Activated CD4-positive, alpha-beta T cell treated with anti-CD3 and anti-CD28 coated beads, Interleukin-2, amount 50 U/mL, for 48 hours (primary cell): ENCODE data around the gene CEP295NL.
"Not testable (repeated sequence)": the region's sequence is repeated elsewhere in the genome, so short reads cannot be mapped to it uniquely, and the experiment has no call there.

ENCODE experiments used
- DNase-seq, 2 experiments: peaks; one replicate each; pipeline ENCODE4 v3.0.0-alpha.2; 2020

CEP295NL gene

DNA sequence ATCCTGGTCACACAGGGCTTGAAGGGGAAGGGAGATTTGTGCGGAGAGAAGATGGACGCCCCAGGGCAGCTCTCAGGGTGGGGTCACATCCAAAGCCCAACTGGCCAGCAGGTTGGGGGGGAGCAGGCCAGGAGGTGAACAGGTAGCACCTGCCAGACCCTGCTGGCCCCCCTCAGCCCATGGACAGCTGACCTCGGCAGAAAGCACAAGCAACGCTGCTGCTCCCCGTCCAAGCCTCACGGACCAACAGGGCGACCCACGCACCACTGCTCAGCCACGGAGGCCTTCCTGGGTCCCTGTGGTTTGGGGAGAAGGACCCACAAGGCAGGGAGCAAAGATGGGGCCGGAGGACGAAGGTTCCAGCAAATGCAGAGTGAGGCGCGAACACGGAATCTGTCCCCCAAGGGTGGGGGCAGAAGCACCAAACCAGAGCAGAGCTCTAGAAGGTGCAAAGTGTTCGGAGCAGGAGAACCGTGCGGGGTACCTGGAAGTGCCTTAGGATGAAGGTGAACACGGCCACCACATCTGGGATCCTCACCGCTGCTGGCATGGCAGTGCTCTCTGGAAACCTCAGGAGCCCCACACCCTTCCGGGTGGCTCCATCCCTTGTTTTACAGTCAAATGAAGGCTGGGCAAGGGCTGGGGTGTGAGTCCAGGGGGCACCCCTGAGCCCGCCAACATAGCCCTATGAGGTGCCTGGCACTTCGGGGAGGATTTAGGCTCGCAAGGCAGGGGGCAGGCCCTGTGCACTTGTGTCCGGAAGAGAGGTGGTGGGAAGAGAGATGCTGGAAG lies 17.9 kb downstream of the CEP295NL start:
- no peak for DNase-seq

DNA sequence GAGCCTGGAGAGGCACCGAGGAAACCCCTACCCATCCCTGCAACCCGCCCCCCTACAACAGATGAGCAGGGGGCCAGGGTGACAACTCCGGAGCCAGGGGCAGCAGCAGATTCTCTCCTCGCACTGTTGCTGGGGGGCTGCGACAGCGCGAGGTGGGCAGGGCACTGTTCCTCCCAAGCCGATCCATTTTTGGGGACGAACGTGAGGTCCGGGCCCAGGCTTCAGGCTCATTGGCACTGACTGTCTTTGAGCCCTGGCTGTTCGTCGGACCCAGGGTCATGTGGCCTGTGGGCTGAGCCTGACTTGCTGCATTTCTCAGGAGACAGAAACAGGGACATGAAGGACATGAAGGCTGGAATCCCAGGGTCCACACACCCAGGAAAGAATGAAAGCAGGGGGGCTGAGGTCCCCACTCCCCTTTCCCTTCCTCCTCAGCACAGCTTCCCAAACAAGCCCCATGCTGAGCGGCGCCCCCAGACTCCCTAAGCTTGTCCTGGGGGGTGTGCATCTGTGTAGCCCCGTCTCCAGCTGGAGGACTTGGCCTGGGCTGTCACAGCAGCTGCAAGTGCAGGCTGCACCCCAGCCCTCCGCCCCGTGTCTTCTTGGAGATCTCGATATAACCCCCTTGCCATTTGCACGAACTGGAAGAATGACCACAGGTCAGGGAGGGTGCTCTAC lies 18.7 kb downstream of the CEP295NL start:
- no peak for DNase-seq

DNA sequence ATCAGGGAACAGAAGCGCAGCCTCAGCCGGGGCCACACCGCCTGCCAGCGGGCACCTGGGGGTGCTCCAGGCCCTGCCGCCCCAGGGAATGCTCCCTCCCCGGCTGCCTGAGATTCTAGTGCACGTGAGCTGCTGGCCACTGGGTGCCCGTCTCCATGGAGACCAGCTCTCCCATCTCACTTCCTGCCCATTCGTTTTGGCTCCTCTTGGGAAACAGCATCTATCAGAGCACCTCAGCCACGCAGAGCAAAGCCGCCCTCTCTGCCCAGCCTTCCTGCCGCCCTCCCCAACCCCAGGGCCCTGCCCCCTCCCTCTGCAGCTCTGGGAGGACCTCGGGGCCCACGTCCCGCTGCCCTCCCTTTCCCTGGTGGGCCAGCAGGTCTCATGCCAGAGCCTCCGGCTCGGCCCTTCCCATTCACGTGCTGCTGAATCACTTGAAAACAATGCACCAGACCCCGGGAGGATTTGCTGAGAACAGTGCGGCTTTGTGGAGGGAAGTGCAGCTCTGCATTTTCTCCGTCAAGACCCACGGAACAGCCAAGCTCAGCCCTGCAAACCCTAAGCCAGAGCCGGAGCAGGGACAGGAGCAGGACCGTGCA lies 19.4 kb downstream of the CEP295NL start:
- no peak for DNase-seq

DNA sequence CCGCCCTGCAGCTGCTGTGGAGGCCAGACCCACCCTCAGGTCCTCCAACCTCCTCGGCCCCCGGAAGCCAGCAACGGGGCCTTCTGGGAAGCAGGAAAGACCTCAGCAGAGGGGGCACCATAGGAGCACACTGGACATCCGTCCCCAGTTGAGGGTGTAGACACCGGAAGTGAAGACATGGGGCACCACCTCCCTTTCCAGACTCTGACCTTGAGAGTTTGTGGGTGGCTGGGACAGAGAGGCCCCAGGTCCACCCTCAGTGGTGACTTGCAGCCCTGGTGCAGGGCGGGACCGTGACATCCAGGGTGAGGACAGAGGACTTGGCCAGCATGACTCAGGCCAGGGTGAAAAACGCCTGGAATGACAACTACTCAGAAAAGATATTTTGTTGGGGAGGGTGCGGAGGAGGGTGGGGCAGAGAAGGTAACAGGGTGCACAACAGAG lies 19.9 kb downstream of the CEP295NL start:
- no peak for DNase-seq

DNA sequence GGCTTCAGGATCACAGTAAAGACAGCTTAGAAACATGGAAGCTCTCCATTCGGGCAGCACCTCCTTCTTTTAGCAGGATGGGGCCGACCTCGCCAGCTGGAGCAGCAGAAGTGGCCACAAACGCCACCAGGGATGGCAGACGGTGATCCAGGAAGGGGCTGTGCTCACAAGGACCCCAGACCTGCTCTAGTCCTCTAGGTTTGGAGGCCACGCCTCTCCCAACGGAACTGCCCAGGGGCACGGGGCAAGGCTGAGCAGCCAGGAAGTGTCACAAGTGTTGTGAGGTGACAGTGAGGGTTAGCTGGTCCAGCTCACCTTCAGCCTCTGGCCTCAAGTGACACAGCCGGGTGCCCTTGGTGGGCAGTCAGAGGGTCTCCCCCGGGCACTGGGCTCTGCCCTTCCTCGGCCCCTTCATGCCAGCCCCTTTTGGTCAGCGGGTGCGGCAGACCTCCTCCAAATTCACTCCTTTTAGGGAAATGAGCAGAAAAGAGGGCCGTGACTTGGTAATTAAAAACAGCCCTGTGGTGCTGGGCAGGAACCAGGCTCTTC lies 20.4 kb downstream of the CEP295NL start:
- DNase-seq: no peak

DNA sequence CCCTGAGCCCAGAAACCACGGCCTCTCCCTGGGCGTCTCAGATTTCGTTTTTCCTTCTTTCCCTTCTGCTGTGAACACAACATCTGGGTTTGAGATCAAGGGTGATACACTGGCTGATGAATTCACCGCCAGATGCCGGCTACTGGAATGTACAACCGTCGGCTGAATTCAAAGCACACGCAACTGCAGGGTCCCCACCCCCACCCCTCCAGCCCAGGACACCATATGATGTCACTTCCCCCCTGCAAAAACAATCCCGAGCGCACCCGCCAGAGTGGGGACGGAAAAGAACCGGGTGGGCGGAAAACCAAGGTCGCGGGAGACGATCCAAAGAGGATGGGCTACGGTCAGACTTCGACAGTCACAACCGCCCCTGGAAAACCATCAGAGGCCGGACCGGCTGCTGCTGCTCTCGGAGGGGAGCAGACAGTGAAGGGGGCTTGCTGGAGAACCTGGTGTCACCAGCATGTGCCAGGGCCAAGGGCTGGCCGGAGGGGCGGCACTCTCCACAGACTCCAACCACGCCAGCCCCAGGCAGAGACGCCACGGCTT lies 23.3 kb downstream of the CEP295NL start:
- peak; percentile 25 to 29 for DNase-seq

DNA sequence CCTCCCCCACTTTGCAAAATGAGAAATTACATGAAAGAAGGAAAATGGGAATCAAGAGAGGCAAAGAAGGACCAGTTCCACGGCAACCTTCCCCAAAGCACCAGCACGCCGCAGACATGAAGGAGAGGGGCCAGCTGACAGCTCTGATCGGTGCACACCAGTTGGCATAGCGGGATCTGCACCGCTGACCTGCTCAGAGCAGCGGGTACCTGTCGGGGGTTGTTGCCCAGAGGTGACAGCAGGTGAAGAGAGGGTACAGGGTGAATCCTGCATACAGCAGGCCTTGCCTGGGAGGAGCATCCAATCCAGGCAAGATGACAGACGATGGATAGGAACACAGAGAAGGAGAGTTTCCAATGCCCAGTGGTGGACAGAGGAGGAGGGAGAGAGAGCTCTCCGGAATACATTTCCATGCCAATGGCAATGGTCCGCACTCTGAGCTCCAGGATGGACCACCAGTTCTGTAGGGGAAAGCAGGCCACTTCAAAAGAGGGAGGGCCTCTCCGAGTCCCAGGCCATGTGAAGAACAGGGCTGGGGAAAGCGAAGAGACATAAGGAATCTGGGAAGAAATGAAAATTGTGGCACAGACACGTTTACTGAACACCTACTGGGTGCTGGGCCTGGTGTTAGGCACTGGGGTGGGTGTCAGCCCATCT lies 24.0 kb downstream of the CEP295NL start:
- DNase-seq: no peak

DNA sequence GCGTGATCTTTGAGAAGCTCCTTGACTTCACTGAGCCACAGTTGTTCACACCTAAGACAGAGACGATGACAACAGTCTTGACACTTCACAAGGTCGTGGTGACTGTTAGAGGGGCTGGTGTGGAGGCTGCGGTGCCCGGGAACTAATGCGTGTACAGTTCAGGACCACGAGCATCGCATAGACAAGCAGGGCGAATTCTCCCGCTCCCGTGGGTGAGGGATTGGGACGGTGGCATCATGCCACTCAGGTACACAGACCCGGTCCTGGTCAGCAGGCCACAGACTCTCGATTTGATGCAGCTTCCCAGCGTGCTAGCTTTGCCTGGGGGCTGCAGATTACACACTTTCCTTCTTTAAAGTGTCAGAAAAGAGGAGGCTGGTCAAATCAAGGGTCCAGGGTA lies 24.7 kb downstream of the CEP295NL start:
- no peak for DNase-seq

DNA sequence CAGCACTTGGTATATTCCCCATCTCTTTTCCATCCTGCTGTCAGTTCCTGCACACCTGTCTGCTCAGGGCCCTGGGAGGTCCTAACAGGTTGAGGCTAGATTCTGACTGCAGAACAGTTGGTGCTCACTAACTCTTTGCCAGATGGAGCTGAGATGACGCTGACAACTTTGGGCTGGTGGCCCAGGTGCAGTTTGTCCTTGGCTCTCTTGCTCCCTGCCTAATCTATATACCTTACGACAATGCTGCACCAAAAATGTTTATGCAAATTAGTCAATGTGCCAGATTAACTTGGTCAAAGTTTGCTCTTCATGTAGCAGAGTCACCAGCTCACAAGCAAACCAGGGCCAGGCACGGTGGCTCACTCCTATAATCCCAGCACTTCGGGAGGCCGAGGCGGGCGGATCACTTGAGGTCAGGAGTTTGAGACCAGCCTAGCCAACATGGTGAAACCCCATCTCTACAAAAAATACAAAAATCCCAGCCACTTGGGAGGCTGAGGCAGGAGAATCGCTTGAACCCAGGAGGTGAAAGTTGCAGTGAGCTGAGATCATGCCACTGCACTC lies 26.0 kb downstream of the CEP295NL start:
- DNase-seq: not testable (repeated sequence)

DNA sequence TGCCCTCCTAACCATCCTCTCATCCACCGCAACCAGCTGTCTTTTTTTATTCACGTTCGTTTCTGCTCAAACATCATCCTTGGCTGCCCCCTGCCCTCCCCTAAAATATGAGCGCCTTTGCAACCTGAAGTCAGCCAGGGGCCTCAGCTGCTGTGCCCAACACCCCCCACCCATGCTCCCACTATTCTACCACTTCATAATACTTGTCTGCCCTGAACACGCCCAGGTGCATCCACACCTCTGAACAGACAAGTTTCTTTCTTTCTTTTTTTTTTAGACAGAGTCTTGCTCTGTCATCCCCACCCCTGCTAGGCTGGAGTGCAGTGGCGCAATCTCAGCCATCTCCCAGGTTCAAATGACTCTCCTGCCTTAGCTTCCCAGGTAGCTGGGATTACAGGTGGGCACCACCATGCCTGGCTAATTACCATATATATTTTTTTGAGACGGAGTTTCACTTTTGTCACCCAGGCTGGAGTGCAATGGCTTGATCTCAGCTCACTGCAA lies 26.9 kb downstream of the CEP295NL start:
- no peak for DNase-seq

DNA sequence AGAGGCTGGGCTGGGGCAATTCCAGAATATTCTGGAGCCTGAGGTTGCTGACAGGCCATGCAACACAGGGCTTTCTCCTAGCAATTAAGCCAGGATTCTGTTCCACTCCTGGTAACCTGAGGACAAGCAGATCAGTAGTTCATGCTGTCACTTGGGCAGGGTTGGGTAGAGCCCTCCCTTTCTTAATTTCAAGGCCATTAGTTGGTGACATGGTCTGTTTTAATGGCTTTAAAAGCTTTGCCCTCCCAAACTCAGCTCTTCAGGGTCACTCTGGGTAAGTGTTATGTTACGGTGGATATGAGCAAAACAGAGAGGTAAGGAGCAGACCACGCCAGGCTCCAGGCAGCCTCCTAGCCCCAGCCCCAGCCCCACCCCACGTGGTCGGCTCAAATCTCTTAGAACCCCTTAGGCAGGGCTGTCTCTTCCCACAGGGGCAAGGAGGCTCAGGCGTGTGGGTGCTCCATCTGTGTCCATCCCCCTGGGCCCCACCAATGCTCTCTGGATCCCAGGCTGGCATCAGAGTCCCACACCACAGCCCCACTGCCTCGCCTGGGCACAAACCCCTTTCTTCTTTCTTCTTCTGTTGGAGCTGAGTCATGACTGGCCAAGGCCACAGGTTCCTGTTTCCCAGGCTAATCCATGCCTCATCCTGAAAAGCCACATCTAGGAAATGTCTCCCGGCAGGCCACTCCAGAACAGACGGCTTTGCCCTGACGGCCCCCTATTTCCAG lies 27.5 kb downstream of the CEP295NL start:
- DNase-seq: no peak

DNA sequence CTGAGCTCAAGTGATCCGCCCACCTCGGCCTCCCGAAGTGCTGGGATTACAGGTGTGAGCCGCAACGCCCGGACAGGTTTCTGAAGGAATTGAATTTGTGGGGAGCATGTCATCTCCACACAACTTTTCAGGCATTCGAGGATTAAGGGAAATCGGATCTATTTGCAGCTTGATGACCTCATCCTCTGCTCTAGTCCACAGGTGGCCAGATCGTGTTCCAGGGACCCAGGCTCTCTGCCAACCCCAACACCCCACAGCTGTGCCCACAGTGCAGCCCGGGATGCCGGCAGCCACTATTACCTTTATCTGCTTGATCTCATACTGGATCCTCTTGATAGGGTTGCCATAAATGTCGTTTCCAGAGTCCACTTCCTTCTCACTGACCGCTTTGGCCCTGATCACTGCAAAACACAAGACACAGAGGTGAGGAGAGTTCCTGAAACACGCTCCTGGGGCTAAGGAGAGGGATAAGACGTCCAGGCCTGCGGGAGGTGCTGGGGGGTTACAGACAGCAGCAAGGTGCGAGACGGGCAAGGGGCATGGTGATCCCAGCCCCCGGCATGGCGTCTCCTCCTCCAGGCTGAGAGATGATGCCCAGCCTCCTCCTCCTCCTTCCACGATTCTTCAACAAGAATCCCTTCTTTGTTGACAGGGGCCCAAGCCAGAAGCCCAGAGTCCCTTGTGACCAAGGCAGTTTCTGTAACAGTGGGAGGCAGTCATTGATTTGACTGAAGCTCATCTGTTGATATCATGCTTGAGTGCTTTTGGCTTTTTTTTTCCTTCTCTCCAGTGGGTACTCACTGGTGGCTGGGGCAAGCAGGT lies 29.3 kb downstream of the CEP295NL start:
- no peak for DNase-seq

DNA sequence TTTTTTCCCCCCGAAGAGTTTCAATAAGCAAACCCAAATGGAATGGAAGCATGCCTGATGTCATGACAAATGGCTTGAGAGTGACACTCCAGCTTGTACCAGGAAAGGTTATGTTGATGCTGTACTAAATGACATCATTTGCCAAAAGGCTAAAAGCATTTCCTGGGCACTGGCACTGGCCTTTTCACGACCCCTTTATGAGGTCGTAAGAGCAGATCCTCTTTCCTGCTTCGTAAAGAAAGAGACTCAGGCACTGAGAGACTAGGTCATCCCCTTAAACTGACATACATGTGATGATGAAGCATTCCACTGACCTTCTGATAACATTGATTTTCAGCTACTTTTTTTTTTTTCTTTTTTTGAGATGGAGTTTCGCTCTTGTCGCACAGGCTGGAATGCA lies 30.5 kb downstream of the CEP295NL start:
- DNase-seq: no peak

DNA sequence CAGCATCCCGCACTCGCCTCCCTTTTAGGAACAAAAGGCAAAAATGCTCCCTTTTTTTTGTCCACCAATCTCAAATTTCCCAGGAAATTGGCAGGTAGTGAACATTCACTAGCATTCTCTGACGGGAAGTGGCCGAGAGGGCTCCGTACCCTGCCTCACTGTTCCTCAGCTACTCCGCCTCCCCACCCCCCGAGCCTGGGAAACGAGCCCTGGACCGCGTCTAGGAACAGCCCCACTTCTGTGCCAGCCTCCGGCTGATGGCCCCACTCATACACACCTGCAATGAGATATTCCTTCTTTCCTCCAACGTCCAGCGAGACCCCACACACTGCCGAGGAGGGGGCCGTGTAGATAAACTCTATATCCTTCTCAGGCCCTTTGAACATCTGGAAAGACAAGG lies 32.4 kb downstream of the CEP295NL start:
- DNase-seq: no peak

DNA sequence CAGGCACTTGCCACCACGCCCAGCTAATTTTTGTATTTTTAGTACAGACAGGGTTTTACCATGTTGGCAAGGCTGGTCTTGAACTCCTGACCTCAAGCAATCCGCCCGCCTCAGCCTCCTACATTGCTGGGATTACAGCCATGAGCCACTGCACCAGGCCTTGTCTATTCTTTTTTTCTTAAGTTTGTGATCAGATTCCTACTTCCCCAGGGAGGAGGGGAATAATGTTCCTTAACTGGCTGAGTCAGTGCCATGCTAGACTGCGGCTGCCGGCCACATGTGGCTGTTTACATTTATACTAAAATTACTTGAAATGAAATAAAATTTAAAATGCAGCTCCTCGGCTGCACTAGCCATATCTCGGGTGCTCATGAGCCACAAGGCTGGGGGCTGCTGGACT lies 34.6 kb downstream of the CEP295NL start:
- DNase-seq: no peak

DNA sequence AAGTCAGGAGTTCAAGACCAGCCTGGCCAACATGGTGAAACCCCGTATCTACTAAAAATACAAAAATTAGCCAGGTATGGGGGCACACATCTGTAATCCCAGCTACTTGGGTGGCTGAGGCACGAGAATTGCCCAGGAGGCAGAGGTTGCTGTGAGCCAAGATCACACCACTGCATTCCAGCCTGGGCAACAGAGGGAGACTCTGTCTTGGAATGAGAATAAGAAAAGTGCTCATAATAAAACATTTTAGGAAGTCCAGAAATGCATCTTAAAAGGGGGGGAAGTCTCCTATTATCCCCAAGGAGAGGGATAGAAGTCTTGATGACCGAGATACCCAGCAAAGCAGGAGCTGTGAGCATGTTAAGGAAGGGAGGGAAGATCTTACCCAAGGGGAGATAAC lies 36.0 kb downstream of the CEP295NL start:
- DNase-seq: not testable (repeated sequence)

DNA sequence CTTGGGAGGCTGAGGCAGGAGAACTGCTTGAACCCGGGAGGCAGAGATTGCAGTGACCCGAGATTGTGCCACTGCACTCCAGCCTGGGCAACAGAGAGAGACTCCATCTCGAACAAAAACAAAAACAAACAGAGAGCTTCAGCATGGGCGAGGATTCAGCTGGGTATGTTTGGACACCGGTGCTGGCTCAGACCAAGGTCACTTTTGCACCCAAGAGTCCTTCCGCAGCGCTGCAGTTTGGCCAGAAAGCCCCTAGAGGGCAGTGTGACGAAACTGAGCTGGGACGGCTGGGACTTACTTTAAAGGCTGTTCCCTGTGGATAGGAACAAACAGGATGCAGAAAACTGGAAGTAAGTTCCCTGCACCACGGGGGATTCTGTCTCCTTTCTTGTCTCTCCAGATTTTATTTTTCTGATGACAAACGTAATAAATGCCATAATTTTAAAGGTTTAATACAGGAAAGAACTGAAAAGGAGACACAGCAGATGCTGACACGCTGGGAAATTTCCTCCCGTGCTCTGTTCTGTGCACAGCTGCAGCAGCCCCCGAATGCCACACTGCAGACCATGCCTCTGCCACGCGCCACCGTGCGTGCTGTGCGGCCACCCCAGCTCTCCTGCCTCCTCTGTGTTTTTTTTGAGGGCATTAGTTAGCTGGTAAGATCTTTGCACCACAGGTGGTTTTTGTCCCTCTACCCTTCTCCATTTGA lies 37.2 kb downstream of the CEP295NL start:
- DNase-seq: peak; percentile 73 to 79

DNA sequence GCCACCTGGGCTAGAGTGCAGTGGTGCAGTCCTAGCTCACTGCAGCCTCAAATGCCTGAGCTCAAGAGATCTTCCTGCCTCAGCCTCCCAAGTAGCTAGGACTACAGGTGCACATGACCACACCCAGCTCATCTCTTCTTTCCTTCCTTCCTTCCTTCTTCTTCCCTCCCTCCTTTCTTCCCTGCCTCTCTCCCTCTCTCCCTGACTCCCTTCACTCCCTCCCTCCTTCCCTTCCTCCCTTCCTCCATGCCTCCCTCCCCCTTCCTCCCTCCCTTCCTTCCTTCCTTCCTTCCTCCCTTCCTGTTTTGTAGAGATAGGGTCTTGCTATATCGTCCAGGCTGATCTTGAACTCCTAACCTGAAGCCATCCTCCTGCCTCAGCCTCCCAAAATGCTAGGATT lies 38.9 kb downstream of the CEP295NL start:
- no peak for DNase-seq

DNA sequence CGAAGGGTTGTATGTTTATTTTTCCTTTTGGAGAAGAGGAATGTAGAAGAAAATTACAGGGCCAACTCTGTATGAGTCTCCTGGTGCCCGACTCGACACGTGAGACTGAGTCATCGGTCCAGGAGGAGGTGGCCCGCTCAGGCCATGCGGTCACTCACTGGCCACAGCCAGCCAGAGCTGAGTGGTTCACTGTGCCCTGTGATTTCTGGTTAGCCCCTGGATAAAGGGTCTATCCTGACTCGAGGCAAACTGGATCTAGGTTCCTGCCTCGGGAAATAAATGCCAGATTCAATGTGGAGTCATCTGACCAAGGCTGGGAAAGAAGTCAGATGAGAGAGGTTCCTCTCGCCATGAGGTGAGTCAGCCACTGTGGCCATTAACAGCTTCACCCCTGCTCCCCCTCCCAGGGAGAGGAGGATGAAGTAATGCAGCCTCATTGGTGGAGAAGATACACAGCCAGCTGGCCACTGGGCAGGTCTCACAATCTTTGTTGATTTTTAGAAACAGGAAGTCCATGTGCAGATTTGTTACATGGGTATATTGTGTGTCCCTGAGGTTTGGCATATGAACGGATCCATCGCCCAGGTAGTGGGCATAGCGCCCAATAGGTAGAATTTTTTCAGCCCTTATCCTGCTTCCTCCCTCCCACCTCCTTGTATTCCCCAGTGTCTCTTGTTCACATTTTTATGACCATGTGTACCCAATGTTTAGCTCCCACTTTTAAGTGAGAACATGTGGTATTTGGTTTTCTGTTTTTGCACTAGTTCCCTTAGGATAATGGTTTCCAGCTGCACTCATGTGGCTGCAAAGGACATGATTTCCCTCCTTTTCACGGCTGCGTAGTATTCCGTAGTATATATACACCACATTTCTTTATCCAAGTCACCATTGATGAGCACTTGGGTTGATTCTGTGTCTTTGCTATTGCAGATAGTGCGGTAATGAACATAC lies 40.7 kb downstream of the CEP295NL start:
- no peak for DNase-seq
